GM19468 (cell line): ENCODE measurements around the gene SLC11A1.

Experiments used
- ATAC-seq: cut with Tn5 transposase; IDR thresholded peaks from one replicate; pipeline ENCODE4 v1.9.1; 2021; ENCODE audit warnings: mild to moderate bottlenecking, moderate library complexity, moderate number of reproducible peaks; ENCODE audit not compliant: unreplicated experiment; ENCODE audit errors: extremely low read depth

Gene SLC11A1

GRCh38 chr2:218392459-218392858 is 10.4 kb downstream of the SLC11A1 start:
- ATAC-seq: no peak

DNA sequence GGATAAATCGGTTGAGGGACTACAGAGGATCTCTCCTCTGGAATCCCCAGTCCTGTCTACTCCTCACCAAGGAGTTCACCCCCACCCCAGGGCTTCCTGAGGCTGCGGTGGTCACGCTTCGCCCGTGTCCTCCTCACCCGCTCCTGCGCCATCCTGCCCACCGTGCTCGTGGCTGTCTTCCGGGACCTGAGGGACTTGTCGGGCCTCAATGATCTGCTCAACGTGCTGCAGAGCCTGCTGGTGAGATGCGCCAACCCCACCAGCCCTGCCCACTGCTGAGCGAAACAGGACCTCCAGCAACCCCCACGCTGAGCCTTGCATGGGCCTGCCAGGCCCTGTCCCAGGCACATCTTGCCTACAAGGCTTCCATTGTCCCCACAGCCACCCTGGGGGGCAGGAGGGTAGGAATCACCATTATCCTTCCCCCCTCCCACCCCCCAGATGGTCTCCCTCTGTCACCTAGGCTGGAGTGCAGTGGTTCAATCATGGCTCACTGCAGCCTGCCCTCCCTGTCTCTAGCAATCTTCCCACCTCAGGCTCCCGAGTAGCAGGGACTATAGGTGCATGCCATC is 10.9 kb downstream of the SLC11A1 start:
- ATAC-seq: no peak

DNA sequence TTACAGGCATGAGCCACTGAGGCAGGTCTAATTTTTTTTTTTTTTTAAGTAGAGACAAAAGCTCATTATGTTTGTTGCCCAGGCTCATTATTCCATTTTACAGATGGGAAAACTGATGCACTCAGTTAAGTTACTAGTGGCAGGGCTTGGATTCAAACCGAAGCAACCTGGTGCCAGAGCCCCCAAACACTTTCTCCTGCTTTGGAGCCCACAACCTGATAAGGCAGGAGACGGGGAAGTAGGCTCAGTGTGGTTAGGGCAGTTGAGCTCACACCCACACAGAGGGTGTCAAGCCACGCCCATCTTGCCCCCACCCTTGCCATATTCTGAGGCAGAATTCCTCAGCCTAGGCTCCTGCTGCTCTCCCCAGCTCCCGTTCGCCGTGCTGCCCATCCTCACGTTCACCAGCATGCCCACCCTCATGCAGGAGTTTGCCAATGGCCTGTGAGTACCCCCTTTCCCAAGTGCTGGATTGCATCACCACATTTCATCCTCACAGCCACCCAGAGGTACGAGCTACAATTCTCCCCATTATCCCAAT is 11.7 kb downstream of the SLC11A1 start:
- ATAC-seq: no peak

DNA sequence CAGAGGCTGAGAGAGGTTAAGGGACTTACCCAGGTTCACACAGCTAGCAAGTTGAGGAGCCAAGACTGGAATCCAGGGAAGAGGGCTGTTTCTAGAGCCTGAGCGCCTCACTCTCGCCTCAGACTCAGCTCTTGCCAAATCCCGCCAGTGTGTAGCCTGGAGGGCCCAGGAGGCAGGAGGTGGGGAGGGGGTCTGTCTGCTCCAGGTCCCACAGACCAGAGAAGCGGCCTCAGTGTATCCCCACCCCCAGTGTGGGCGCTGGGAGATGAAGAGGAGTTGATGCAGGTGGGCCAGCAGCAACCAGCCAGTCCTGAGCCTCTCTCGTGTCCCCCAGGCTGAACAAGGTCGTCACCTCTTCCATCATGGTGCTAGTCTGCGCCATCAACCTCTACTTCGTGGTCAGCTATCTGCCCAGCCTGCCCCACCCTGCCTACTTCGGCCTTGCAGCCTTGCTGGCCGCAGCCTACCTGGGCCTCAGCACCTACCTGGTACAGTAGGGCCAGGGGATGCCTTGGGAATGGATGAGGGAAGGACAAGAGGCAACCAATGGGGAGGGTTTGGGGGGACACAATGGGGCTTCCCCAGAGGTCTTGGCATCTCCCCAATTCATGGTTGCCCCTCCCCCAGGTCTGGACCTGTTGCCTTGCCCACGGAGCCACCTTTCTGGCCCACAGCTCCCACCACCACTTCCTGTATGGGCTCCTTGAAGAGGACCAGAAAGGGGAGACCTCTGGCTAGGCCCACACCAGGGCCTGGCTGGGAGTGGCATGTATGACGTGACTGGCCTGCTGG is 12.4 kb downstream of the SLC11A1 start:
- ATAC-seq: no peak

GRCh38 chr2:218395090-218395444 is 13.0 kb downstream of the SLC11A1 start:
- no peak for ATAC-seq

DNA sequence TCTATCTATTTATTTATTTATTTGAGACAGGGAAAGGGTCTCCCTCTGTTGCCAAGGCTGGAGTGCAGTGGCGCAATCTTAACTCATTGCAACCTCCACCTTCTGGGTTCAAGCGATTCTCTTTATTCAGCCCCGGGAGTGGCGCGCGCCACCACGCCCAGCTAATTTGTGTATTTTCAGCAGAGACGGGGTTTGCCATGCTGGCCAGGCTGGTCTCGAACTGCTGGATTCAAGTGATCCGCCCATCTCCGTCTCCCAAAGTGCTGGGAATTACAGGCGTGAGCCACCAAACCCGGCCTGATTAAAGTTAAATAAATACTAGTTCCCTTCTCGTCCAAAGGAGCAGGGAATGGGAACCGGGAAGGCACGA is 13.4 kb downstream of the SLC11A1 start:
- no peak for ATAC-seq

DNA sequence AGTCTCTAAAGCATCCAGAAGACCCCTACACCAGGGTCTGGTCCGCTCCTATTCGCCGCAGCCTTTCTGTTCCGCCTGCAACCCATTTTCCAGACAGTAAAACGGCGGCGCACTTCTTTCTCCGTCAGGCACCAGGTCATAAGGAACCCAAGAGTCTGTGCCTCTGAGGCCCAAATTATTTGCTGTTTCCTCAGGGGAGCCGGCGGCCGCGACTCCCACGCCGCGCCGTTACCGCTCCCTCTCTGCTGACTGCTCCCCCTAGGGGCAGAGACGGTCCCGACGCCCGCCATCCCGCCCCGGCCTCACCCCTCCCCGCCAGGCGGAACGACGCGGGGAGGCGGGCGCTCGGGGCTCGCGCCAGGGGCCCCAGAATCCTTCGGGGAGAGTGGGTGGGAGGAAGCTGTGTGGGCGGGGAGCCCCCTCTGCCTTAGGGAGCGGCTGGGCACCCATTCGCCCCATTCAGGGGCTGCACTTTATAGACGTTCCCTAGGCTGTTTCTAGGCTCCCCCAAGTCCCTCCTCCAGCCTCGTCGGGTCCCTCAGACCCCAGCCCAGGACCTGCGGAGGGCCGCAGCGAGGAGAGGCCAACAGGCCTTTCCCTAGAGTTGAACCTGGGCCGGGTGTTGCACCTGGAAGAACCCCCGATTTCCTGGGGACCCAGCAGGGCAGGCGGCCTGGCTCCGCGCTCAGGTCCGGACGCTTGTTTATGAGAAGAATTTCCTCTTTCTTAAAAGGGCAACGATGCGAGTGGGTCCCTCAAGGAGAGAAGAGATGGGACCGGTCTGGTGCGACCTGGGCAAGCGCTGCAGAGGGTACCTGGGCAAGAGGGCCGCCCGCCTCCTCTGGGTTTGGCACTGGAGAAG is 14.0 kb downstream of the SLC11A1 start:
- ATAC-seq: peak; percentile 25

GRCh38 chr2:218396688-218397462 is 14.8 kb downstream of the SLC11A1 start:
- no peak for ATAC-seq

DNA sequence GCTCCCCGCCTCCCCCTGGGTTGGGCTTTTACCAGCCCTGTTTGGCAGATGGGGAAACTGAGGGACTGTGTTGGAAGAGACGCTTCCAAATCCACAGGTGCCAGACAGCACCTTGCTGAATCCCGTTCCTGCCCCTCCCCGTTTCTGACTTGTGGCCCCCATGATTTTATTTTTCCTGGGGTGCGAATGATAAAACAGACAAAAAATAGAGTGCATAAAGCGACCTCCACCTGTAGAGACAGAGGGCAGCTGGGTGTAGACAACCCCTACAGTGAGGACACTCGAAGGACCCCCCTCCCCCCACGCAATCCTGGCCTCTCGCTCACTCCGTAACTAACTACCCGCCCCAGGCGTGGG is 15.4 kb downstream of the SLC11A1 start:
- no peak for ATAC-seq

- no peak for ATAC-seq
Observed at GRCh38 chr2:218397820-218398436, 15.9 kb downstream of the SLC11A1 start.

DNA sequence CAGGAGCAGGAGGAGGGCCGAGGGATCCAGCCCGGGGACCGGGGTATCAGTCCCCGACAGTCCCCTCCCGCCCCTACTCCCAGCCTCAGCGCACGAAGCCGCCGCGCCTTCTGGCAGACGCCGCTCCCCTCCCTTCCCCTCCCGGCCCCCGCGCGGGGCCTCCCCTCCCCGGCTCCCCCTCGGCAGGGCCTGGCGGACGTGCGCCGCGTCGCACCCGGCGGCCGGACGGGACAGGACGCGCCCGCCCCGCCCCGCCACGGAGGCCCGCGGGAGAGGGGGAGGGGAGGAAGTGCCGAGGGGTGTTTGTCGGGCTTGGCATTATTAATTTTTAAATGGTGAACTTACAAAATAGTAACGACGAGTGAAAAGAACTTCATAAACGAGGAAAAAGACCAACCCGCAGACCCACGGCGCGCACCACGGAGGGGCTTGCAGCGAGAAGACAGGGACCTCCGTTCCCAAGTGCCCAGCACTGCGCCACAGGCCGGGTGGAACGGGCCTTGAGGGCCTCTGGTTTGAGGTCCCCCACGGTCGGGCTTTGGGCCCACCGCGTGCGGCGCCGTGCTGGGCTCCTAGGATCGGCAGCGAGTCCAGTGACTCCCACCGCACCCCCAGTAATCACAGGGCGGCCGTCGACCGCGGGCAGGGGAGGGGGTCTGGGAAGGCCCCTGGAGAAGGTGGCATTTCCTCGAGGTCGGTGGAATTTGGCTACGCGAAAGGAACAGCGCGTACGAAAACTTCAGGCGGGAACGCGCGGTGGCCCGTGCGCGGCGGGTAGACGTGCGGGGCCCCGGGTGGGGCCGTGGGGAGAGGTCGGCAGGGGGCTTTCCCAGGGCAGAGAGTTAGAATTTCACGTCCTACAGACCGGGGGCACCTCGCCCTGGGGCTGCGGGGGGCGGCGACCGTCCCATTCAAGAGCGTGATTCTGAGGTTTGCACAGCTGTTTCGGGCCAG is 16.6 kb downstream of the SLC11A1 start:
- no peak for ATAC-seq

- ATAC-seq: peak; percentile 33
Observed at GRCh38 chr2:218399391-218400166, 17.5 kb downstream of the SLC11A1 start, which contains the start of gene CTDSP1. CTDSP1 (plus strand) TSS chr2:218399868; CDS start chr2:218400091, 223 bp downstream.

- ATAC-seq: no peak
Observed at GRCh38 chr2:218400167-218400929, 18.3 kb downstream of the SLC11A1 start.

DNA sequence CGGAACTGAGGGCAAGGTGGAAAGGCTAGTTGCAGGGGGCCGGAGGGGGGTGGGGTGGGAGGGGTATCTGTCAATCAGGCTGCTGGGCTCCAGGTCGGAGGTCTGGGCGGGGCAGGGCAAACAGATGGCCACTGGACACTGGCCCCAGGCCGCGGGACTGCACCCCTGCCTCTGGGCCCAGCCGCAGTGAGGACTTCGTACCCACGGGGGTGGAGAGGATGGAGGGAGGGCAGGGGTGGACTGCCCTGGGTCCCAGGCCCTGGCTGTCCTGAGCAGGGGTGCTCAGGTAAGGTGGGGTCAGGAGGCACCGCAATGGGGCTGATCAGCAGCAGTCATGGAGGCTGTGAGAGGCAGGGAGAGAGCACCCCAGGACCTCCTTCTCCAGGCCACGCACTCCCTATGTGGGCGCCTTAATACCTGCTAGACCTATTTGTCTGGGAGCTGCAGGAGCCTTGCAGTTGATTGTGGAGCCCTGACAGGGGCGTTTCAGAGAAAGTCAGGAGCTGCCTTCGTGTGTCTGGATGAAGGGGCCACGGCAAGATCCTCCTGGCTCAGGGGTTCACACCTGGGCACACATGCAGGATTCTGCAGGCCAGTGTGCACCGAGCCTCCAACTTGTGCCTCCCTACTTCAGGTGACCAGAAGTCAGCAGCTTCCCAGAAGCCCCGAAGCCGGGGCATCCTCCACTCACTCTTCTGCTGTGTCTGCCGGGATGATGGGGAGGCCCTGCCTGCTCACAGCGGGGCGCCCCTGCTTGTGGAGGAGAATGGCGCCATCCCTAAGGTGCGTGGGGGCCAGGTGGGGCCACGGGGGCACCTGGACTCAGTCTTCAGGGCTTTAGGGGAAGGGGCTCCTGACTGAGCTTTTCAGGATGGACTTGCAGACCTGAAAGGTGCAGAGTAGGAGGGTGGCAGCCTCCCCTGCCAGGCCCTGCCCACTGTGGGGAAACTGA is 19.1 kb downstream of the SLC11A1 start:
- ATAC-seq: no peak

DNA sequence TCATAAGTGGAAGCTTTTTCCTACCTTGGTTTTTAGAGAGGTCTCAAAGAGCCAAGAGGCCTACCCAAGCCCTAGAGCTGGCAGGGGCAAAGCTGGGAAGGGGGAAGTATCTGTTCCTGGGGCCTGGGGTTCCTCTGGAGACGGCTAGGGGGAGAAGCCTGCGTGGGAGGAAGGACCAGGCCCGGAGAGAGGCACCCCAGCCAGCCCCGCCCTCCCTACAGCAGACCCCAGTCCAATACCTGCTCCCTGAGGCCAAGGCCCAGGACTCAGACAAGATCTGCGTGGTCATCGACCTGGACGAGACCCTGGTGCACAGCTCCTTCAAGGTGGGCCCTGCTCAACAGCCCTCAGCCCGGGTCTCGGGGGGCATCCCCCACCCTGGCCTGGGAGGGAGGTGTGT is 19.8 kb downstream of the SLC11A1 start:
- no peak for ATAC-seq

DNA sequence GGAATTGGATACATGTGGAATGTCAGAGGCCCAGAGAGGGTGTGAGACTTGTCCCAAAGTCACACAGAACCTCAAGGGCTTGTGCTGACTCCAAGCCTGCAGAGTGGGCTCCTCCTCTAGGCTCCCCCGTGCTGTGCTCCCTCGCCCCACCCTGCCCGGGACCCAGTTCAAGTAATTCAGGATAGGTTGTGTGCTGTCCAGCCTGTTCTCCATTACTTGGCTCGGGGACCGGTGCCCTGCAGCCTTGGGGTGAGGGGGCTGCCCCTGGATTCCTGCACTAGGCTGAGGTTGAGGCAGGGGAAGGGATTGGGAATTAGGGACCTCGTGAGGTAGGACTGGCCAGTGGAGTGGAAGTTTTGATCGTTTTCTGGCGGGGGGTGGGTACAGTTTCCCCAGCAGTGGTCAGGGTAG is 20.4 kb downstream of the SLC11A1 start:
- no peak for ATAC-seq
